Thymus (tissue), 11 donors: ENCODE measurements around the gene IGSF23. TPM values are rescaled to one million over a fixed set of nuclear protein-coding genes. Genes with fewer than 3 reads are reported as not detected.

Experiments used
- DNase-seq, 9 donors: peaks; one replicate each; pipeline ENCODE4 v3.0.0-alpha.2; 2013; ENCODE audit warnings: low spot score in 9 of 9, low read depth in 6 of 9, missing footprints in 1 of 9
- H3K27ac ChIP-seq, 2 donors: one replicate each; pipeline ENCODE4 v1.5.1; 2013; ENCODE audit warnings: control low read depth in 1 of 2, low read depth in 1 of 2, low read length in 1 of 2, mild to moderate bottlenecking in 1 of 2, moderate library complexity in 1 of 2
- H3K27me3 ChIP-seq, 2 donors: one replicate each; pipeline ENCODE4 v1.5.1; 2013; ENCODE audit warnings: low read length in 1 of 2; ENCODE audit not compliant: control insufficient read depth in 2 of 2, insufficient read depth in 1 of 2
- H3K36me3 ChIP-seq, 2 donors: one replicate each; pipeline ENCODE4 v1.5.1; 2013; ENCODE audit warnings: low read length in 1 of 2, mild to moderate bottlenecking in 1 of 2, moderate library complexity in 1 of 2; ENCODE audit not compliant: control insufficient read depth in 2 of 2, insufficient read depth in 2 of 2
- H3K4me1 ChIP-seq, 2 donors: one replicate each; pipeline ENCODE4 v1.5.1; 2013; ENCODE audit warnings: low read length in 2 of 2; ENCODE audit not compliant: control insufficient read depth in 2 of 2, insufficient read depth in 2 of 2
- H3K4me3 ChIP-seq, 2 donors: one replicate each; pipeline ENCODE4 v1.5.1; 2013; ENCODE audit warnings: low read length in 2 of 2, control low read depth in 1 of 2, mild to moderate bottlenecking in 1 of 2
- H3K9me3 ChIP-seq, 2 donors: one replicate each; pipeline ENCODE4 v1.5.1; 2013; ENCODE audit warnings: low read length in 1 of 2, mild to moderate bottlenecking in 1 of 2; ENCODE audit not compliant: control insufficient read depth in 2 of 2, insufficient read depth in 1 of 2
- WGBS: extraction: QIAGEN DNeasy Blood & Tissue Kit; methylation state at CpG from one replicate; pipeline ENCODE4 v1.1.7; 2013; 5-methylcytosine and 5-hydroxymethylcytosine counted together
- polyA plus RNA-seq: library from polyadenylated mRNA; stranded (reverse); fragments of 200-250 nt; gene quantifications from one replicate; pipeline ENCODE4 v1.2.3, GENCODE V29; 2013
- total RNA-seq: library from RNA; stranded (reverse); fragments of 120-200 nt; gene quantifications from one replicate; pipeline ENCODE4 v1.2.4, GENCODE V29; 2013
- donor health status: healthy.

IGSF23 gene
- total and polyA plus RNA-seq, 2 donors = 0.05 to 0.14 TPM

GRCh38 chr19:44573627-44574026 lies 39.7 kb upstream of the IGSF23 start:
- no peaks in the 10 kb centered on the region for H3K4me1 ChIP-seq
- no peaks in the 10 kb centered on the region for H3K36me3 ChIP-seq
- H3K9me3 ChIP-seq = no peaks in the 10 kb centered on the region
- H3K4me3 ChIP-seq = no peak overlapping the region
- H3K27me3 ChIP-seq = no peaks in the 10 kb centered on the region
- 95% methylated on average over 4 of the region's 4 CpGs for WGBS
- DNase-seq = no peak
- no peak overlapping the region for H3K27ac ChIP-seq

GRCh38 chr19:44574186-44574950 lies 39.0 kb upstream of the IGSF23 start:
- H3K36me3 ChIP-seq = no peaks in the 10 kb centered on the region
- no peak overlapping the region for H3K4me3 ChIP-seq
- H3K27ac ChIP-seq = no peak overlapping the region
- WGBS = 93% methylated on average over 8 of the region's 8 CpGs
- no peaks in the 10 kb centered on the region for H3K27me3 ChIP-seq
- no peaks in the 10 kb centered on the region for H3K4me1 ChIP-seq
- no peaks in the 10 kb centered on the region for H3K9me3 ChIP-seq
- DNase-seq = no peak

- WGBS = 95% methylated on average over 11 of the region's 11 CpGs
- H3K27me3 ChIP-seq = no peaks in the 10 kb centered on the region
- no peak for DNase-seq
- H3K4me1 ChIP-seq = no peaks in the 10 kb centered on the region
- H3K27ac ChIP-seq = no peak overlapping the region
- no peak overlapping the region for H3K4me3 ChIP-seq
- no peaks in the 10 kb centered on the region for H3K36me3 ChIP-seq
- no peaks in the 10 kb centered on the region for H3K9me3 ChIP-seq
Observed at GRCh38 chr19:44575116-44575700, 38.2 kb upstream of the IGSF23 start.

GRCh38 chr19:44576843-44577565 lies 36.4 kb upstream of the IGSF23 start:
- Histone ChIP-seq H3K9me3 (no peaks in the 10 kb centered on the region), H3K36me3 (no peaks in the 10 kb centered on the region), H3K4me1 (no peaks in the 10 kb centered on the region), H3K27ac (no peak overlapping the region), H3K4me3 (no peak overlapping the region), H3K27me3 (no peaks in the 10 kb centered on the region)
- WGBS = 73% methylated on average over 8 of the region's 8 CpGs
- DNase-seq = peak in 5 of 9 donors; percentile 9 to 54 (median 23)

GRCh38 chr19:44577566-44577874 lies 35.8 kb upstream of the IGSF23 start:
- no peaks in the 10 kb centered on the region for H3K9me3 ChIP-seq

GRCh38 chr19:44579663-44580365 lies 33.5 kb upstream of the IGSF23 start:
- H3K9me3 ChIP-seq = no peaks in the 10 kb centered on the region
- WGBS = 86% methylated on average over 5 of the region's 5 CpGs
- H3K27me3 ChIP-seq = no peaks in the 10 kb centered on the region

More at GRCh38 chr19:44577566-44577874, 35.8 kb upstream of the IGSF23 start:
- H3K27me3 ChIP-seq = no peaks in the 10 kb centered on the region
- H3K4me1 ChIP-seq = no peaks in the 10 kb centered on the region
- DNase-seq = no peak
- no peak overlapping the region for H3K27ac ChIP-seq
- WGBS = 85% methylated on average over 1 of the region's 1 CpG
- H3K36me3 ChIP-seq = no peaks in the 10 kb centered on the region
- H3K4me3 ChIP-seq = no peak overlapping the region

GRCh38 chr19:44580366-44580895 lies 32.9 kb upstream of the IGSF23 start:
- no peaks in the 10 kb centered on the region for H3K4me1 ChIP-seq
- H3K27ac ChIP-seq = no peak overlapping the region
- no peaks in the 10 kb centered on the region for H3K36me3 ChIP-seq
- H3K27me3 ChIP-seq = no peaks in the 10 kb centered on the region
- H3K4me3 ChIP-seq = no peak overlapping the region
- H3K9me3 ChIP-seq = no peaks in the 10 kb centered on the region
- 91% methylated on average over 11 of the region's 11 CpGs for WGBS
- DNase-seq = no peak

More at GRCh38 chr19:44579663-44580365, 33.5 kb upstream of the IGSF23 start:
- no peak overlapping the region for H3K4me3 ChIP-seq
- DNase-seq = no peak
- no peak overlapping the region for H3K27ac ChIP-seq
- no peaks in the 10 kb centered on the region for H3K4me1 ChIP-seq
- H3K36me3 ChIP-seq = no peaks in the 10 kb centered on the region

- 97% methylated on average over 2 of the region's 2 CpGs for WGBS
- H3K4me1 ChIP-seq = no peaks in the 10 kb centered on the region
- H3K27ac ChIP-seq = no peak overlapping the region
- no peak overlapping the region for H3K4me3 ChIP-seq
- no peaks in the 10 kb centered on the region for H3K27me3 ChIP-seq
- no peak for DNase-seq
- H3K9me3 ChIP-seq = no peaks in the 10 kb centered on the region
- no peaks in the 10 kb centered on the region for H3K36me3 ChIP-seq
Observed at GRCh38 chr19:44581288-44581687, 32.1 kb upstream of the IGSF23 start.
